Lung (tissue), 12 donors: ENCODE data around the gene OPCML. TPM values are rescaled to one million over a fixed set of nuclear protein-coding genes. Genes with fewer than 3 reads are reported as not detected.

Experiments
- ATAC-seq: fragments of 200-7000 bp; cut with Tn5 transposase; one replicate; pipeline ENCODE4 v1.9.1; 2020; ENCODE audit warnings: moderate number of reproducible peaks; ENCODE audit not compliant: insufficient read depth, low FRiP score
- DNase-seq, 3 donors: peaks; one replicate each; pipeline ENCODE4 v3.0.0-alpha.2; 2013 to 2017
- H3K27ac ChIP-seq, 2 donors: one replicate each; pipeline ENCODE4 v1.5.1; 2013; ENCODE audit warnings: mild to moderate bottlenecking in 2 of 2, moderate library complexity in 2 of 2, control low read depth in 1 of 2, inconsistent platforms in 1 of 2, low read depth in 1 of 2, low read length in 1 of 2
- H3K27me3 ChIP-seq, 3 donors: one replicate each; pipeline ENCODE4 v1.5.1; 2013; ENCODE audit warnings: low read length in 2 of 3; ENCODE audit not compliant: control insufficient read depth in 3 of 3, insufficient read depth in 3 of 3
- H3K36me3 ChIP-seq, 4 donors: one replicate each; pipeline ENCODE4 v1.5.1; 2013; ENCODE audit warnings: low read length in 4 of 4, mild to moderate bottlenecking in 1 of 4, moderate library complexity in 1 of 4; ENCODE audit not compliant: control insufficient read depth in 4 of 4, insufficient read depth in 4 of 4
- H3K4me1 ChIP-seq, 5 donors: one replicate each; pipeline ENCODE4 v1.5.1; 2013; ENCODE audit warnings: low read length in 5 of 5, mild to moderate bottlenecking in 2 of 5, moderate library complexity in 1 of 5; ENCODE audit not compliant: control insufficient read depth in 5 of 5, insufficient read depth in 5 of 5
- H3K4me3 ChIP-seq: one replicate; pipeline ENCODE4 v1.5.1; 2013; ENCODE audit warnings: mild to moderate bottlenecking, control low read depth, moderate library complexity
- H3K9ac ChIP-seq, 2 donors: one replicate each; pipeline ENCODE4 v1.5.1; 2013; ENCODE audit warnings: low read length in 2 of 2, control low read depth in 1 of 2; ENCODE audit not compliant: insufficient read depth in 1 of 2
- H3K9me3 ChIP-seq, 4 donors: one replicate each; pipeline ENCODE4 v1.5.1; 2013; ENCODE audit warnings: low read length in 3 of 4, mild to moderate bottlenecking in 1 of 4, moderate library complexity in 1 of 4; ENCODE audit not compliant: control insufficient read depth in 4 of 4, insufficient read depth in 3 of 4
- CTCF ChIP-seq: IDR thresholded peaks from 2 replicates; pipeline ENCODE4 v1.5.1; 2012; ENCODE audit warnings: mild to moderate bottlenecking; ENCODE audit errors: control extremely low read depth, extremely low read depth
- WGBS, 2 donors: extraction: QIAGEN DNeasy Blood & Tissue Kit; methylation state at CpG; one replicate each; pipeline ENCODE4 v1.1.7; 2013; 5-methylcytosine and 5-hydroxymethylcytosine counted together
- polyA plus RNA-seq, 2 donors: library from polyadenylated mRNA; stranded (reverse); fragments of 200-250 nt; gene quantifications; one replicate each; pipeline ENCODE4 v1.2.1, GENCODE V29; 2013
- total RNA-seq, 2 donors: library from RNA; depleted of rRNA in 1 of 2; stranded (reverse); fragments of >200 nt in 1 of 2; gene quantifications; one replicate each; pipeline ENCODE4 v1.2.1, GENCODE V29; 2014 to 2021
- donor health status: control.
- donor health status: control.
- donor health status: Bipolar disorder and iron deficiency.
- donor health status: healthy.
- donor health status: DM: yes; HTN: yes; CAD: no.

Gene OPCML
- total and polyA plus RNA-seq, 4 donors: 0.49 to 0.74 TPM; not detected in 2

DNA sequence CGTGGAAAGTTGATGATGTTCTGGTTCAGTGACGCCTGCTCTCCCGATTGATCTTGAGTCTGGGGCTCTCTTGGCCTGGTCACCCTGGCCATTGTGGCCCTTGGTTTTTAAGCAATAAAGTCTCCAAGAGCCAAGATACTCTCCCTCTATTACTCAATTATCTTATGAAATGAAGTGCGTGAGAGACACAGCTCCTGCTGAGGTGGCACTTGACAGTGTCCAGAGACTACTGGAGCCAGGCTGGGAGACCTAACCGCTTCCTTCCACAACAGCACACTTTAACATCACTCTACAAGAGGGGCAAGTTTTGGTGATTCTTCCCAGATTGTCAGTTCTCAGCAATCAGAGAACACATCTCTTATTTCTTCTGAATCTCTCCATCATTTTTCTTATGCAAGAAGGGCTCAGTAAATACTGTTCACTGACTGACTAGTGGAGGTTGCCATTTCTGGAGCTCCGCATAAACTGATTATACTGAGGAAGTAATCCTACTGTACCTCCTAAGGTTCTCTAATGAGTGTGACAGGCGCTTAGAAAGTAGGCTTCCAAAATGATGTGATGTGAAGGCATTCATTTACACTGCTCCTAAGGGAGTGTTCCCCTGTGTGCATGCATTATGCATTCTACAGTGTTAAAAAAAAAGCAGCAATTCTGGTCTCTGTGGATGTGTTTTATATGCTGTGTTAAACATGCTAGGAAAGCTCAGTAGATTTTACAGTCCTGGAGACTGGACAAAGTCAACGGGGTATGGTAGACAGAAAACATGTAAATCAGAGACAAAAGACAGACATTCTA, 968.0 kb downstream of the OPCML start:
- H3K36me3 ChIP-seq: no peaks in the 10 kb centered on the region
- 83 to 89% methylated on average over 8 of the region's 8 CpGs for WGBS, 2 donors

DNA sequence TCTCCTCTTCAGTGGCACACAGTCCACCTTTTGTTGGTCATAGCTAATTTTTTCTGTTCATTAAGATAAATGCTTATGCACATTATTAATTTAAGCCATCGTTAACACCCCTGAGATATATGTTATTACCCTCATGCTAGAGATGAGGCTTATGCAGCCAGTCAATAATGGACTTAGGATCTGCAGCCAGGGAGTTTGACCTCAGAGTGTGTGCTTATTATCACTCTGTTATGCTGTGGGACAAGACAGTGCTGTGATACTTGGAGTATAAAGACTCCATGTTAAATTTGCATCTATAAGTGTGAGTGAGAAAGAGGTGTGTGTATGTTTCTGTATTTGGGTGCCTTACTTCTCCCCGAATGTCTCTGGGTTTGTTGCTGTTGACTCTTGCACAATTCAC, 969.3 kb downstream of the OPCML start:
- WGBS, 2 donors: 77 to 78% methylated on average over 2 of the region's 2 CpGs
- H3K36me3 ChIP-seq: no peaks in the 10 kb centered on the region
- TF ChIP-seq CTCF: no peak
- no peak overlapping the region for H3K9ac ChIP-seq
- H3K27me3 ChIP-seq: no peaks in the 10 kb centered on the region
- no peak overlapping the region for H3K27ac ChIP-seq
- ATAC-seq (no peak), DNase-seq (no peak)
- H3K4me1 ChIP-seq: peaks cover 0 to 32% (median 0%) of the 10 kb centered on the region in 5 donors
- no peak overlapping the region for H3K4me3 ChIP-seq
- no peaks in the 10 kb centered on the region for H3K9me3 ChIP-seq

More for the DNA sequence above, 968.0 kb downstream of the OPCML start:
- no peak for TF ChIP-seq CTCF
- peak; percentile 30 for ATAC-seq
- Histone ChIP-seq H3K4me1 (peaks cover 0 to 32% (median 0%) of the 10 kb centered on the region in 5 donors), H3K27ac (no peak overlapping the region), H3K9me3 (peaks cover 0 to 4% (median 0%) of the 10 kb centered on the region in 4 donors), H3K27me3 (no peaks in the 10 kb centered on the region), H3K4me3 (no peak overlapping the region), H3K9ac (no peak overlapping the region)
- DNase-seq: peak; percentile 42 to 92 (median 87)

GRCh38 chr11:132561937-132562336, 970.4 kb downstream of the OPCML start:
- H3K4me3 ChIP-seq: no peak overlapping the region
- no peaks in the 10 kb centered on the region for H3K27me3 ChIP-seq
- no peaks in the 10 kb centered on the region for H3K36me3 ChIP-seq
- no peaks in the 10 kb centered on the region for H3K9me3 ChIP-seq
- no peak for TF ChIP-seq CTCF
- H3K4me1 ChIP-seq: peaks cover 0 to 32% (median 0%) of the 10 kb centered on the region in 5 donors
- ATAC-seq (no peak), DNase-seq (no peak)
- no peak overlapping the region for H3K9ac ChIP-seq
- WGBS, 2 donors: 62 to 74% methylated on average over 2 of the region's 2 CpGs
- H3K27ac ChIP-seq: no peak overlapping the region
